Measurements from ENCODE around the gene ANKMY2.
"Not testable (repeated sequence)": the region's sequence is repeated elsewhere in the genome, so short reads cannot be mapped to it uniquely, and the experiment has no call there.

The ANKMY2 gene

DNA sequence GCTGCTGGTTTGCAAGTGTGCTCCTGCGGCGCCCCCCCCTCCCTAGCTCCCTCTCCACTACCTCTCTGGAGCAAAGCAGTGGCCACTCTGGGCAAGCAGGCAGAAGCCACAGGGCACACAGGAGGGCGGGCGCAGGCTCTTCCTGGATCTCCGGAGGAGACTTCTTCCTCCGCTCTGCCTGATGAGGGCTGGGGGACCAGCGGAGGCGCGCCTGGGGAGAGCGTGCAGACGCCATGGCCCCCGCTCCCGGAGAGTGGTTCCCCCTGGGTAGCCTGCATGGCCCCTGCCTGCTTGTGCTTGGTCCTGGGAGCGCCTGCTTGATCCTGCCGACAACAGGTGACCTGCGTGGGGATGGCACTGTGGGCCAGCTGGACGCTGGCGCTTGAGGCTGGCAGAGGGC is 29.0 kb downstream of the ANKMY2 start:
- no peak for DNase-seq

DNA sequence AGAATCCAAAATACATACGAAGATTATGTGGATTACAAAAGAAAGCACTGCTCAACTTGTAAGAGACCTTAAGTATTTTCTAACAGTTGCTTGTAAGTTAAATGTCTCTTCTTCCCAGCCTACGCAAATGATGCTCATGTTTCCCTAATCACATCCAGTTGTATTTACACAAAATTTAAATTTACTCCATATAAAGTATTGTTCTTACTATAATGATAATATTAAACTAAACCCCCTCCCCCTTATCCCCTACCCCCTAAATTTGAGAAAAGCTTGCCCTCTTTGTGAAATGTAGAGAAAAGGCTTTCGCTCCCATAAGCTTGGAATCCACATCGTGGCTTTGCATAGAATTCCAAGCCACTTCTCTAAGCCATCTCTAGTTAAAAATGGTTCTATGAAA is 29.4 kb downstream of the ANKMY2 start:
- no peak for DNase-seq

DNA sequence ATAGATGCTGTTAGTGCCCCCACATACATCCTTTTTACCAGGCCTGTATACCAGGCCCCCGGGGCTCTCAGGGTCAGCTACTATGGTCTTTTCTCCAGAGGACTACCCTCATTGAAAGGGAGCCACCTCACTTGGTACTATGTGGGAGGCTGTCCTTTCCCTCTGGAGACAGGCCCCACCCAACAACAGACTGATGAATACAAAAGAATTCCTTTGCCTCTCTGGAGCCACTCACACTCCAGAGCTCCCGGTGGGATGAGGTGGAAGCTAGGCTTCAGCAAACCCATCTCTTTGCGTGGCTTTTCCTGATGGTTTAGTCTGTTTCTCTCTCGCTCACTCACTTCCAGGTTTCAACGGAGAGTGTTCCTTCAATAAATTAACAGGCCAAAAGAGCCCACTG is 30.3 kb downstream of the ANKMY2 start:
- DNase-seq, result no peak

DNA sequence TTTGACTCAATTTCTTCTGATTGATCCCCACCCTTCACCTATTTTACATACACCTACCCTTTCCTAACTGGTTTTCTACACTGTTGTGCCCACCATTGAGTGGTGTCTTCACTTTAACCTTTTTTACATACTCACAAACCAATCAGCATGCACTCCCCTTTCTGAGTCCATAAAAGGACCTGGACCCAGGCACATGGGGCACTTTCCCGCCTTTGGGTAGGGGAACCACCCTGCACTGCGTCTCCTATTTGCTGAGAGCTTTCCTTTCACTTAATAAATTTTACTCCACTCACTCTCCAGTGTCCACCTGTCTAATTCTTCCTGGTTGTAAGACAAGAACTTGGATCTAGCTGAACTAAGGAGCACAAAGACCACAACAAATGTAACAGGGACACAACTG is 33.8 kb downstream of the ANKMY2 start:
- DNase-seq, result no peak

DNA sequence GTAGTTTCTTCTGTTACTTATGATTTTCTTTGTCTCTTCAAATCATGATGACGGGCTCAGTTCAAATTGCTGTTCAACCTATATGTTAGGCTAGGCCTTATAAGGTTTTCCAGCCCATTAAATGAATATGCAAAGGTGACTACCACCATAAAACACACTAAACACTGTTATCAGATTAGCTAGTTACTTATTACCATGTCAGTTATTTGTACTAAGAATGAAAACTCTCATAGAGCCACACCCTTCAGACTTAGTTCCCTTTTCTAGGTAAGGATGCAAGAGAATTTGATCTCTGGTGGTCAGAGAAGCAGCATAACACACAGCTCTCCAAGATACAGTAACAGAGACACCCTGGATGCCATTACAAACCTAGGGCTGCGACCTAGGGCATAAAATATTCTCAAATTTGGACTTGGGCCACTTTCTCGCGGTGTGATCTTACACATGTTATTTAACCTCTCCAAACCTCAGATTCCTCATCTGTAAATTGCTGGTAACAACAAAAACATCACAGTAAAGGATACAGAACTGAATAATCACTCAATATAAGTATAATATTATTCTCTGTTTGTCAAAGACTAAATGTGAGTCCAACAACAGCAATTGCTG is 35.6 kb downstream of the ANKMY2 start:
- no peak for DNase-seq

DNA sequence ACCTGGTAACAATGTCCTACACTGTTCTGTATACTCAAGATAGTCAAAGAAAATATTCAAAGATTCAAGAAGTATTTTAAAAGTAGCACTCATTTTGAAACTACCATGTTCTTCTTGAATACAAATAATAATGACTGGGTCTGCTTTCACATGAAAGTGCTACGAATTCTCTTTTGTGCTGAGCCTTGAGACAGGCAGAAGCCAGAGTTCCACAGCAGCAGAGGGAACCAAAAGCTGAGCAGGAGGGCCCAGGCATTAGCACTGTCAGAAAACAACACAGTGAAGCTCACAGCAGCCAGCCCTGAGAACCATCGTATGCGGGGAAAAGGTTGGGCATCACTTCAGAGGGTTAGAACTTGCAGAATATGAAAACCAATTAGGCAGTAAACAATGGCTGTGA is 38.9 kb downstream of the ANKMY2 start:
- DNase-seq, result no peak

DNA sequence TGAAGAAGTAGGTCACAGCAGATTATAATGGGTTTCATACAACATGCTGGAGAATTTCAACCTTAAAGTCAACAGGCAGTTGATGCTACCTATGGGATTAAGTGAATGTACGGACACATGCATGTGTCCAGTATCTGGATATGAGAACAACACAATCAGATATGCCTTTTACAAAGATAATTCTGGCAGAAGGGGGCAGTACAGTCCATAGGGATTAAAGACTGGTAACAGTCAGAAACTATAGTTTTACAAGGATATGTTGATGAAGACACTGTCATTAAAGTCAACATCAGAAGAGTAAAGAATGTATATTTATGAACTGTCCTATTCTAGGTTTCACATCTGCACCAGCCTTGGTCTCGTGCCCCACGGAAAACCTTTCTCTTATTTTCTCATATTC is 41.5 kb downstream of the ANKMY2 start:
- DNase-seq, result no peak

DNA sequence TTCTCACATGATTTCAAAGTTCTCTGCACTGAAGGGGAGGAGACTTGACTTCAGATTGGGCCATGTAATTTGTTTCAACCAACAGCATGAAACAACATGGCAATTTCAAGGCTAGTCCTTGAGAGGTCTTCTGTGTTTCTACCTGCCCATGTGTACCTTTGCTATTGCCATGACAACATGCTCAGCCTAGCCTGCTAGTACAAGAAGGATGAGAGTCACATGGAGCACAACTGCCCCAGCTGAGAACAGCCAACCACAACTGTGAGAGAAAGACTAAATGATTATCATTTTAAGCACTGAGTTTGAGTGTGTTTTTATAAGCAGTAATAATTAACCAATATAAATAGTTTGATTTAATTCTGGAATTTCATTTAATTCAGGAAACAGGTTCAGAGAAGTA is 41.9 kb downstream of the ANKMY2 start:
- DNase-seq, result no peak

DNA sequence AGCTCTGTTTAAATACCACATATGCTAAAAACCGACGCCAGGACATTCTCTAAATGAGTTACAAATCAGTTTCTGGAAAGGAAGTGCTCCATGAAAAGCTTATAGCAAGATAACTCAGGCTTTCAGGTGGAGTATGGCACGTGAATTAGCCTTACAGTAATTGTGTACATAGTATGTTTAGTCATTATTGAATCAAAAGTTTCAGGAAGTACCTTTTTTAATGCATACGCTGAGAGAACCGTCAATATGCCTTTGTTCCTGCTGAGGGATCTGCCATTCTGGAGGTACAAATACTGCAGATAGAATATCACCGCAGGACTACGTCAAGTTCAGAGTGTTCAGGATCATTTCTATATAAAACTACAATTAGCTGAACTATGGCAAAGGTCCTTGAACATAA is 45.7 kb downstream of the ANKMY2 start:
- no peak for DNase-seq

DNA sequence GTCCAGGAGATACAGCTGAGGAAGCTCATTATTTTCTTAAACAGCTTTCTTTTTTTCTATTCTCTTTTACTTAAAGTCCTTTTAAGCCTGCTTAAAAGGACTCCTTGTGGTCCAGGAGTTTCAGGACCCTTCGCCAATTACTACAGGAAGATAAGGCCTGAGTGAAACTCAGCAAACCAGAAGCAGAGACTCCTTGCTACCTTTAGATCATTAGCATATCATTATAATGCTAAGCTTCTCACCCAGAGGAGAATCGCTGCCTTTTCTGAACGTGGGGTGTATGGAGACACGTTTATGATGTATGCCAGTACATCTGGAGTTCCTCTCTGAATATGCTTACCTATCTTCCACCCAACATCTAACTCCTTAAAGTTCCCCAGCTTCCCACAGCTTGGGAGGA is 47.5 kb downstream of the ANKMY2 start:
- no peak for DNase-seq

DNA sequence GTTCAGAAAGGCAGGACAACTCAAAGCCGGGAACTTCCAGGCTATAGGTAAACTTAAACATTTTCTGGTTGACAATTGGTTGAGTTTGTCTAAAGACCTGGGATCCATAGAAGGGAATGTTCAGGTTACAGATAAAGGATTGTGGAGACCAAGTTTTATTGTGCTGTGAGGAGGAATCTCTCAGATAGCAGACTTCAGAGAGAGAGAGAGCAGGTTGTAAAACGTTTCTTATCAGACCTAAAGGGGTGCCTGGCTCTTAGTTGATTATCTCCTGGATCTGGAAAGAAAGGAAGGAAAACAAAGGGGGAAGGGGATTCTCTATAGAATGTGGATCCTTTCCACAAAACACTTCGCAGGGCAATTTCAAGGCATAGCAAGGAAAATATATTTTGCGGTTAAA is 50.0 kb downstream of the ANKMY2 start:
- not testable (repeated sequence) for DNase-seq

DNA sequence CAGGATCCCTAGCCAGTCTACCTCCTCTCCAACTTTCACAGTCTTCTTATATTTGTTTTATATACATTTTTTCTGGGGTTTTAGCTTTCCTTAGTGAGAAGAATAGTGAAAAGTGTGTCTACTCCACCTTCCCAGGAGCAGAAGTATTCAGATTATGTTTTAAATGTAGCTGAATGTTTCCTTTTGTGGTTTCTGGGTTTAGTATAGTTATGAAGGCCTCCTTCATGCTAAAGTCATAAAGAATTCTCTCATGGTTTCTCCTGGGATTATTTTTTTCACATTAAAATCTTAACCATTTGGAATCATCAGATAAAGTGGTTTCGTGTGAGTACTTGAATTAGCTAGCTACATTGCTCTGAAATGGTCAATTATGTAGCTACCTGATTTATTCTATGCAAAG is 50.9 kb downstream of the ANKMY2 start:
- no peak for DNase-seq

DNA sequence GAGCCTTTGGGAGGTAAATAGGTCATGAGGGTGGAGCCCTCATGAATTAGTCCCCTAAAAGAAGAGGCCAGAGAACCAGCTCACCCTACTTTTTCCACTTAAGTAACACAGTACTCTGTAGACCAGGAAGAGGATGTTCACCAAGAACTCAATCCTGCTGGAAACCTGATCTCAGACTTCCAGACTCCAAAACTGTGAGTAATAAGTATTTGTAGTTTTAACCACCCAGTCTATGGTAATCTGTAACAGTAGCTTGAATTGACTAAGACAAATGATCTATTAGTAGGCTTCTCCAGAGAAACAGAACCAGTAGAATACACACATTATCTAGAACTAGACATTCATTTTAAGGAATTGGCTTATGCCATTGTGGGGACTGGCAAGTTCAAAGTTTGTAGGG is 51.5 kb downstream of the ANKMY2 start:
- DNase-seq, result peak; percentile 46

DNA sequence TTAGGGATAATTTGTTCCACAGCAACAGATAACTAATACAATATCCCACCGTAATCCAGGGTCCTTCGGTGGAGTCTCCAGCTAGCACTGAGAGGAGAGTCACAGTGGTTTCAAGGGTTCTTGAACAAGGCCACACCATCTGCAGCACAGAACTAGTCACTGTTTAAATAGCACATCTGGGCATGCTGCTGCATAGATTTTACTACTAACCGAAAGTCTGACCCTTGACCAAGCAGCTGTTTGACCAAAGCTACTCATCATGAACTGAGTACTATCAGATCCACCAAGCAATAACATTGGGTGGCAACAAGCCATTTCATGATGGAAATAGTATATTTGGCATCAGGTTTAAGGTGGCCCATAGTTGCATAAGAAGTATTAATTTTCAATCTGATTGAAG is 53.2 kb downstream of the ANKMY2 start:
- DNase-seq, result no peak

DNA sequence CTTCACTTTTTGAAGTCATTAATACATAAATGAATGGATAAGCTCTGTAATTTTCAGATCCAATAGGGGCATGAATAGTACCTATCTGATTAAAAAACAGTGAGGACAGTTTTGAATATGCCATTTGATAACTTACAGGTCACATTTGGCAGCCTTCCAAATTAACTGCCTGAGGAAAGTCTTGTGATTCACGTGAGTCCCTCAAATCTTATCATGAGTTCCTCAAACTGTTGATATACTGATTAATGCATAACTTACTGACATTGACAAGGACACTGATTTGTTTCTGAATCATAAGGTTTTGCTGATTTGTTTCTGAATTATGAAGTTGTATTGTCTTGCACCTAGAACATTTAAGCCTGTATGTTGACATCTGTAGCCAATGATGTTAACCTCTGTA is 55.1 kb downstream of the ANKMY2 start:
- DNase-seq, result no peak

DNA sequence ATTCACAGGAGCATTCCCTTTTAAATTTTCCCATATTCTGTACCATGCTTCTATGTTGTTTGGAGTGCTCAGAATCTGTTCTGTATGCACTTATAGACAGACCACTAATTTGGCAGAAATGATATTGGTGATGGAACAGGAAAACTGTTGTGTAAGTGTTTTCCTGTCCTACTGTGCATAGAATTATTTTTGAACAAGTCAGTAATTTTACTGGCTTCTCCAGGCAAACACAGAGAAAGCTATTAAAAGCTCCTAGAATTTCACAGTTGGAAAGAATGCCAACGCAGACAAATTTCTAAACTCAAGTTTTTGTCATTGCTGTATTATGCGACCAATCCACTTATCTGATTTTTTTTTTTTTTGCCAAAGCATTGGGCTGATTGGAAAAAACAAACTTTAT is 55.7 kb downstream of the ANKMY2 start:
- no peak for DNase-seq

DNA sequence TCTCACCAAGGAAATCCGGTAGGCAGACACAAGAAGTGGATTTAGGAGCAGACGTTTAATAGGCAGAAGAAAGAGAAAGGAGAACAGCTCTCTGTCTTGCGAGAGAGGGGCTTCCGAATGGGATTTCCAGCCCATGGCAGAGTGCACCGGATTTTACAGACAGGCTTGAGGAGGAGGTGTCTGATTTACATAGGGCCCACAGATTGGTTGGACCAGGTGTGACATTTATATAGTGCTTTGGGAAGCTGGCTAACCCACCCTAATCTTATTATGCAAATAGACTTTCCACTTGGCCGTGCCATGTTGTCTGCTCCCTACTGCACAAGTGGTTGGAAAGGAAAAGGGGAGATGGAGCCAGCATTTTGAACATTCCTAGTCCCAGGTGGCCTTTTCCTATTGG is 57.8 kb downstream of the ANKMY2 start:
- DNase-seq, result no peak

DNA sequence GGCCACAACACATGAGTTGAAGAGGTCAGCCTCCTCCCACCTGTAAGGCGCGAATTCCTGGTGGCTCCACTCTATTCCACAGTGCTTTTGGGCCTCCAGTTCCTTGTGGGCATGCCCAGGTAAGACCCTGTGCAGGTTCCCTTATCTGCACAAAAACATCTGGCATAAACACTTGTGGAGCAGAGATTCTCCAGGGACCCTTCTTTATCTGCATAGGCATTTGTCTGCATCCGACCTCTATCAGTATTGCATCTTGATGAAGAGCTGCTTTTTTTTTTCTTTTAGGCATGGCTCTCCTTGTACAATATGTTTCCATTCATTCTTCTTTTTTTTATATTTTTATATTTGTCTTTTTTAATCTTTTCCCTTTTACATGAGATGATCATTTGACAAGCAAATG is 58.4 kb downstream of the ANKMY2 start:
- DNase-seq, result no peak

DNA sequence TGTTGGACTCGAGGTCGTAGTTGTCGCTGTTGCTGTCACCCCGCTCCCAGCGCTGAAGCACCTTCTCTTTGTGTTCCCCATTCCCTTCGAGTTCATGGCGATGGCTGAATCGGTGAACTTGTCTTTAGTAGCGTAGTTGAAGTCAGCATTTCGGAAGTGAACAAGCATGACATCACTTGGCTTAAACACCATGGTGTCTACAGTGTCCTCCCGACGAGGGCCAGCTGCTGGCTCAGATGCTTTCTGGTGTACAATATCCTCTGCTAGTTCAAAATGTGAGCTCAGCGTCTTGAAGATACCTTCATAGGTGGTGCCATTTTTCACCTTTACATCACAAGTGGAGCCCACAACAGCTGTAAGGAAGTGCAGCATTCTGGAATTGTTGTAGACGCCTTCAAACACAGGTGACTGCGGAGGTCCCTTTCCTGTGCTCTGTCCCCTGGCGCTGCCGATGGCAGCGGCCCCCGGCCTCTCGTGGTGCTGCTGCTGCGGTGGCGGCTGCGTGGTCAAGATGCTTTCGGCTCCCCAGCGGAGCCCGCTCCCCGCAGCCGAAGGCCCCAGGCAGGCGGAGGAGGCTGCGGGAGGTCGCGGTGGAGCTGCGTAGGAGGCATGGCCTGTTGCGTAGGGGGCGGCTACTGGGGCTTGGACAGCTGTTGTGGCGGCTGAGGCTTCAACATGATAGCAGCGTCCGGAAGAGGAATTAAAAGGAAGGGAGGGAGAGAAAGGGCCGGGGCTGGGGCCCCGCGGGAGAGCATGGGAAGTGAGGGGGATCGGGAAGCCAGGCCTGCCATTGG is 59.3 kb downstream of the ANKMY2 start:
- DNase-seq, result no peak

DNA sequence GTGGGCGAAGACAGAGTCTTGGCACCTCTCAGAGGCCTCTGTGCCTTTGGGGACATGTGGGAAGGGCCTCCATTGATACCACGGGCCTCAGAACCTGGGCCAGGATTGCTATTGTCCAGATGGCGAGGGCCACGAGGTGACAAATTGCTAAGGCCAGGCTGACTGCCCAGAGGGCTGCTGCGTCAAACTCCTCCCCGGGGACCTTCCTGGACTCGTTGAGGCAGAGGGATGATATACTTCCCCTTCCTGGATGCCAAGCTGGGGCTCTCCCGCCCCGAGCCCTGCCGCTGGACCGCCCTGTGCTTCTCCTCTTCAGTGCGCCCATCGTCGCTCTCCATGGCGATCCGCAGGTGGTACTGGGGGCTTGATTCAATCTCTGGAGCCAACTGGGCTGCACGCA is 60.0 kb downstream of the ANKMY2 start:
- no peak for DNase-seq

DNA sequence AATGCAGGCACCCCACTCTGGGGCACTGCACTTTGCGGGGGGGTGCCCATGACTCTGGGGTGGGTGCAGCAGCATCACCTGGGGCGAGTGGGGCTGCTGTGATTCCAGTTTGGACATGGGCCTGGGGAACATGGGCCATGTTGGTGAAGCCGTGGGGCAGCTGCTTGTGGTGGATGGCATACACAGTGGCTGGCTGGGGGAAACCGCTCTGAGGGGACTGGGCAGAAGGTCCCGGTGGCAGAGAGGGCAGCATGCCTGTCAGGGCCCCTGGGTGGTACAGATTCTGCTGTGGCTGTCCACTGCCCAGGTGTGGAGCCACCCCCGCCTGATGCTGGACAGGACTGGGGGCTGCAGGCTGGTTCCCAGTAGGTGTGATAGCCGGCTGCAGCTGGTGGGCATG is 61.7 kb downstream of the ANKMY2 start:
- DNase-seq, result no peak

DNA sequence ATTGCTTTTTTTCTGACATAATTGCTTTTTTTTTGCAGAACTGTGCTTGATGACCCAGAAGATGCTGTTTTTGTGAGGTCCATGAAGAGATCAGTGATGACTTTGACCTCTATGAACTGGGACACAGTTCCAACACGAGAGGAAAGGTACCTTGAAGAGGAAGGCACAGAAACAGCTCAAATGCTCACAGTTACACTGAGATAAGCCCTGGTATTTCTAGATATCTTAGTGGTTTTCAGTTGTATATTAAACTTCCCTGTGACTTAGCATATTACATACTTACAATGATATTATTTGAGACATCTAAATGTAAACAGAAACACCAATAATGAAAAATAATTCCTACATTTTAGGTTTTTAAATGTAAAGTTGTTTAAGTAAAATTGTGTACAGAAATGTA is 64.3 kb downstream of the ANKMY2 start:
- DNase-seq, result no peak

DNA sequence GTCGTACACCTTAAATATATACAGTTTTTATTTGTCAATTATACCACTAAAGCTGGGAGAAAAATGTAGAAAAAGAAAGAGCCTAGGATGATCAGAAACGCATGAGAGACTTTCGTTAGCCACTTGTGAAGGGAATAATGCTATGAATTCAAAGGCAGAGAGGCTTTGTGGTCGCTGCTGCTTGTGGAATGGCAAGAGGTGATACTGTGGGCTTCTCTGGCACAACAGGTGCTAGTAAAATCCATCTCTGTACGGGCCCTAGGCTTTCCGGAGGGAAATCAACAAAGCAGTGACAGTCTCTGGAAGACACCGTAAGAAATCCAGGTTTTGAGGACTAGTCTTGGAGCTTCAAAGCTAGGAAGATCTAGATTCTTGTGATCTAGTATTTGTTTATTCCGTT is 66.3 kb downstream of the ANKMY2 start:
- no peak for DNase-seq

DNA sequence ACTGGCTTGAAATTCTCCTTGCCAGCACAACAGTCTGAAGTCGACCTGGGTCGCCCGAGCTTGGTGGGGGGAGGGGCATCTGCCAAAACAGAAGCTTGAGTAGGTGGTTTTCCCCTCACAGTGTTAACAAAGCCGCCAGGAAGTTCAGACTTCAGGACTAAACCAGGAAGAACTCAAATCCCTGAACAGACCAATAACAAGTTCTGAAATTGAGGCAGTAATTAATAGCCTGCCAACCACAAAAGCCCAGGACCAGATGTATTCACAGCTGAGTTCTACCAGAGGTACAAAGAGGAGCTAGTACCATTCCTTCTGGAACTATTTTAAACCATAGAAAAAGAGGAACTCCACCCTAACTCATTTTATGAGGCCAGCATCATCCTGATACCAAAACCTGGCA is 73.6 kb downstream of the ANKMY2 start:
- no peak for DNase-seq

DNA sequence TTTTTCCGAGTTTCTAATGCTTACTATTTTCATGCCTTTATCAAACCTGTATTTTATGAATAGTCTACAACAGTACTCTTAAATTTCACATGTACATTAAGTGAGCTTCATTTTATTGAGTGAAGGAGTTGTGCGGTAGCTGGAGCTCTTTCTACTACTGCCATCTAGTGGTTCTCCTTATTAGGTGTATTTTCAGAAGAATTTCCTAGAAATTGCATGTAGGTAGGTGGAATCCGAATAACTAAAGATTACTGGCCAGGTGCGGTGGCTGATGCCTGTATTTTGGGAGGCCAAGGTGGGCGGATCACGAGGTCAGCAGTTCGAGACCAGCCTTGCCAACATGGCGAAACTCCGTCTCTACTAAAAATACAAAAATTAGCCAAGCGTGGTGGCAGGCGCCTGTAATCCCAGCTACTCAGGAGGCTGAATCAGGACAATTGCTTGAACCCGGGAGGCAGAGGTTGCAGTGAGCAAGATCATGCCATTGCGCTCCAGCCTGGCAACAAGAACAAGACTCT is 80.6 kb downstream of the ANKMY2 start:
- DNase-seq, result peak; percentile 53
